Measurements from ENCODE around the gene GOLIM4. TPM values are rescaled to one million over a fixed set of nuclear protein-coding genes. Genes with fewer than 3 reads are reported as not detected.

The GOLIM4 gene, protein sequence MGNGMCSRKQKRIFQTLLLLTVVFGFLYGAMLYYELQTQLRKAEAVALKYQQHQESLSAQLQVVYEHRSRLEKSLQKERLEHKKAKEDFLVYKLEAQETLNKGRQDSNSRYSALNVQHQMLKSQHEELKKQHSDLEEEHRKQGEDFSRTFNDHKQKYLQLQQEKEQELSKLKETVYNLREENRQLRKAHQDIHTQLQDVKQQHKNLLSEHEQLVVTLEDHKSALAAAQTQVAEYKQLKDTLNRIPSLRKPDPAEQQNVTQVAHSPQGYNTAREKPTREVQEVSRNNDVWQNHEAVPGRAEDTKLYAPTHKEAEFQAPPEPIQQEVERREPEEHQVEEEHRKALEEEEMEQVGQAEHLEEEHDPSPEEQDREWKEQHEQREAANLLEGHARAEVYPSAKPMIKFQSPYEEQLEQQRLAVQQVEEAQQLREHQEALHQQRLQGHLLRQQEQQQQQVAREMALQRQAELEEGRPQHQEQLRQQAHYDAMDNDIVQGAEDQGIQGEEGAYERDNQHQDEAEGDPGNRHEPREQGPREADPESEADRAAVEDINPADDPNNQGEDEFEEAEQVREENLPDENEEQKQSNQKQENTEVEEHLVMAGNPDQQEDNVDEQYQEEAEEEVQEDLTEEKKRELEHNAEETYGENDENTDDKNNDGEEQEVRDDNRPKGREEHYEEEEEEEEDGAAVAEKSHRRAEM
- 38.3 and 42.3 TPM in 2 replicates for polyA plus RNA-seq (2012; rRNA removed)
- 43.6 and 44.5 TPM in 2 replicates for polyA plus RNA-seq (2012; cell fraction: cytosol; rRNA removed)
- 15.9 and 22.9 TPM in 2 replicates for polyA plus RNA-seq (2012; cell fraction: nucleus; rRNA removed)

DNA sequence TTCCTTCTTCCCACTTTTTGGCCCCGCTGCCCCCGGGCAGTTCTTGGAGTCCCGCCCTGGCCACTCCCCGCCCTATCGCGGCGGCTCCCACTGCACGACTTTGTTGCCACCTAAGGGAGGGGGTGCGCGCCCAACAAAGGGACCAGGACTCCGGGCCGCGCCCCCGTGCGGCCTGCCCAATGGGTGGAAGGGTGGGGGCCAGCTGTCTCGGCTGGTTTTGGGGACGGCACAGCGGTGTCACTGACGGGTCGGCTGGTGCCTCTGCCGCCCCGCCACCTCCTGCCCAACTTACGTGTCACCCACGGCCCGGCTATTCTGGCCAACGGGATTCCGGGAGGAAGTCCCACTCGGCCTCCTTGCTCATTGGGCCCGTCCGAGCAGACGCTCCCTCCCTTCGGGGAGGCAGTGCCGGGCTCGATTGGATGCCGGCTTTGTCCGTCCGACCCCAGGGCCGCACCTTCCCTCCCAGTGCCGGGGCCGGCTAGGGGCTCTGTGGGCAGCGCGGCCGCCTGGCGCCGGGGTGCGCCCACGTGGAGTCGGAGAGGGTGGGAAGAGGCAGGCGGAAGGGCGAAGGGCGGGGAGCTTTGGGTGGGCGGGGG is at the start of gene GOLIM4:
TSS of gene GOLIM4 (minus strand) at position 314 of the 599 bp plus-strand sequence. CDS start 639 bp downstream, outside the sequence.
- Histone ChIP-seq H3K4me3 (ENCODE audit: low read depth in 2 of 2, low read length in 1 of 2) (peak within 1 kb of the TSS; percentile 88 to 91), H3K9me2 (no peaks in the 10 kb centered on the region), H3K27me3 (ENCODE audit: insufficient read depth) (no peaks in the 10 kb centered on the region), H3K27ac (ENCODE audit: low read depth in 2 of 2, low read length in 1 of 2) (peak within 1 kb of the TSS; percentile 88 to 97), H3K4me2 (peak within 1 kb of the TSS; percentile 82), H3K9me3 (no peaks in the 10 kb centered on the region), H3K79me2 (ENCODE audit: insufficient read depth) (peaks cover 43% of the 10 kb centered on the region), H4K20me1 (ENCODE audit: insufficient read depth) (peaks cover 38% of the 10 kb centered on the region), H2AFZ (ENCODE audit: low read depth) (peak within 1 kb of the TSS; percentile 79), H3K9ac (peak within 1 kb of the TSS; percentile 85), H3K4me1 (ENCODE audit: control insufficient read depth in 1 of 2, insufficient read depth in 2 of 2, low read depth in 1 of 2, low read length in 1 of 2) (peaks cover 14 to 22% of the 10 kb centered on the region in 2 experiments; a peak in 3 of 4 replicates), H3F3A (replicated peaks; ENCODE audit: insufficient read depth) (peaks cover 42% of the 10 kb centered on the region), H3K36me3 (replicated peaks in 1 of 2; ENCODE audit: control insufficient read depth in 1 of 2, insufficient read depth in 2 of 2, low read length in 1 of 2) (no peaks in the 10 kb centered on the region)
- 1% methylated on average over 34 of the region's 52 CpGs for WGBS (ENCODE audit: low lambda C conversion rate)
- CTCF ChIA-PET, result interaction anchor here (0.7 to 4.7 kb wide), 10 partner anchors 16 to 69 kb away, joined by 3 to 32 read pairs (median 6); no protein-coding TSS in a partner anchor
- POLR2A ChIA-PET, result interaction anchor here (0.6 to 1.5 kb wide), 2 partner anchors 15 to 122 kb away, joined by 3 read pairs; no protein-coding TSS in a partner anchor
- peak; percentile 95 for DNase-seq
- TF ChIP-seq CHD2 (IDR thresholded peaks at IDR 0.05; ENCODE audit: low read length, partially characterized antibody), result peak; percentile 61
- no peak for TF ChIP-seq YY1 (IDR thresholded peaks at IDR 0.05; ENCODE audit: low read depth)
- peak; percentile 42; the same call in 1 of the 2 replicates for TF ChIP-seq ELF1 (IDR thresholded peaks at IDR 0.05)
- TF ChIP-seq, protein P1, sequence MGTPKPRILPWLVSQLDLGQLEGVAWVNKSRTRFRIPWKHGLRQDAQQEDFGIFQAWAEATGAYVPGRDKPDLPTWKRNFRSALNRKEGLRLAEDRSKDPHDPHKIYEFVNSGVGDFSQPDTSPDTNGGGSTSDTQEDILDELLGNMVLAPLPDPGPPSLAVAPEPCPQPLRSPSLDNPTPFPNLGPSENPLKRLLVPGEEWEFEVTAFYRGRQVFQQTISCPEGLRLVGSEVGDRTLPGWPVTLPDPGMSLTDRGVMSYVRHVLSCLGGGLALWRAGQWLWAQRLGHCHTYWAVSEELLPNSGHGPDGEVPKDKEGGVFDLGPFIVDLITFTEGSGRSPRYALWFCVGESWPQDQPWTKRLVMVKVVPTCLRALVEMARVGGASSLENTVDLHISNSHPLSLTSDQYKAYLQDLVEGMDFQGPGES (IDR thresholded peaks at IDR 0.05; ENCODE audit: low read depth, low read length), result peak; percentile 57
- TF ChIP-seq JUND (IDR thresholded peaks at IDR 0.05), result no peak
- TF ChIP-seq TAF1 (IDR thresholded peaks at IDR 0.05; ENCODE audit: borderline replicate concordance, low read depth, low read length), result peak; percentile 28; the same call in 1 of the 2 replicates
- no peak for TF ChIP-seq NRF1 (IDR thresholded peaks at IDR 0.05; ENCODE audit: low read depth, low read length)
- TF ChIP-seq, protein P2, sequence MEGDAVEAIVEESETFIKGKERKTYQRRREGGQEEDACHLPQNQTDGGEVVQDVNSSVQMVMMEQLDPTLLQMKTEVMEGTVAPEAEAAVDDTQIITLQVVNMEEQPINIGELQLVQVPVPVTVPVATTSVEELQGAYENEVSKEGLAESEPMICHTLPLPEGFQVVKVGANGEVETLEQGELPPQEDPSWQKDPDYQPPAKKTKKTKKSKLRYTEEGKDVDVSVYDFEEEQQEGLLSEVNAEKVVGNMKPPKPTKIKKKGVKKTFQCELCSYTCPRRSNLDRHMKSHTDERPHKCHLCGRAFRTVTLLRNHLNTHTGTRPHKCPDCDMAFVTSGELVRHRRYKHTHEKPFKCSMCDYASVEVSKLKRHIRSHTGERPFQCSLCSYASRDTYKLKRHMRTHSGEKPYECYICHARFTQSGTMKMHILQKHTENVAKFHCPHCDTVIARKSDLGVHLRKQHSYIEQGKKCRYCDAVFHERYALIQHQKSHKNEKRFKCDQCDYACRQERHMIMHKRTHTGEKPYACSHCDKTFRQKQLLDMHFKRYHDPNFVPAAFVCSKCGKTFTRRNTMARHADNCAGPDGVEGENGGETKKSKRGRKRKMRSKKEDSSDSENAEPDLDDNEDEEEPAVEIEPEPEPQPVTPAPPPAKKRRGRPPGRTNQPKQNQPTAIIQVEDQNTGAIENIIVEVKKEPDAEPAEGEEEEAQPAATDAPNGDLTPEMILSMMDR (IDR thresholded peaks at IDR 0.05), result peak; percentile 20; the same call in 1 of the 2 replicates
- no peak for TF ChIP-seq SMC3 (IDR thresholded peaks at IDR 0.05; ENCODE audit: low read depth, low read length)
- peak; percentile 73 for TF ChIP-seq GABPA (IDR thresholded peaks at IDR 0.05; ENCODE audit: low read depth)
- TF ChIP-seq SIN3A (IDR thresholded peaks at IDR 0.05; ENCODE audit: borderline replicate concordance, low read depth, low read length), result no peak
- TF ChIP-seq, protein P3, sequence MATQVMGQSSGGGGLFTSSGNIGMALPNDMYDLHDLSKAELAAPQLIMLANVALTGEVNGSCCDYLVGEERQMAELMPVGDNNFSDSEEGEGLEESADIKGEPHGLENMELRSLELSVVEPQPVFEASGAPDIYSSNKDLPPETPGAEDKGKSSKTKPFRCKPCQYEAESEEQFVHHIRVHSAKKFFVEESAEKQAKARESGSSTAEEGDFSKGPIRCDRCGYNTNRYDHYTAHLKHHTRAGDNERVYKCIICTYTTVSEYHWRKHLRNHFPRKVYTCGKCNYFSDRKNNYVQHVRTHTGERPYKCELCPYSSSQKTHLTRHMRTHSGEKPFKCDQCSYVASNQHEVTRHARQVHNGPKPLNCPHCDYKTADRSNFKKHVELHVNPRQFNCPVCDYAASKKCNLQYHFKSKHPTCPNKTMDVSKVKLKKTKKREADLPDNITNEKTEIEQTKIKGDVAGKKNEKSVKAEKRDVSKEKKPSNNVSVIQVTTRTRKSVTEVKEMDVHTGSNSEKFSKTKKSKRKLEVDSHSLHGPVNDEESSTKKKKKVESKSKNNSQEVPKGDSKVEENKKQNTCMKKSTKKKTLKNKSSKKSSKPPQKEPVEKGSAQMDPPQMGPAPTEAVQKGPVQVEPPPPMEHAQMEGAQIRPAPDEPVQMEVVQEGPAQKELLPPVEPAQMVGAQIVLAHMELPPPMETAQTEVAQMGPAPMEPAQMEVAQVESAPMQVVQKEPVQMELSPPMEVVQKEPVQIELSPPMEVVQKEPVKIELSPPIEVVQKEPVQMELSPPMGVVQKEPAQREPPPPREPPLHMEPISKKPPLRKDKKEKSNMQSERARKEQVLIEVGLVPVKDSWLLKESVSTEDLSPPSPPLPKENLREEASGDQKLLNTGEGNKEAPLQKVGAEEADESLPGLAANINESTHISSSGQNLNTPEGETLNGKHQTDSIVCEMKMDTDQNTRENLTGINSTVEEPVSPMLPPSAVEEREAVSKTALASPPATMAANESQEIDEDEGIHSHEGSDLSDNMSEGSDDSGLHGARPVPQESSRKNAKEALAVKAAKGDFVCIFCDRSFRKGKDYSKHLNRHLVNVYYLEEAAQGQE (IDR thresholded peaks at IDR 0.05; ENCODE audit: low read depth, low read length), result no peak; the same call in 1 of the 2 replicates
- no peak for TF ChIP-seq FOSL2 (IDR thresholded peaks at IDR 0.05; ENCODE audit: borderline replicate concordance, low read depth)
- TF ChIP-seq, protein P4, sequence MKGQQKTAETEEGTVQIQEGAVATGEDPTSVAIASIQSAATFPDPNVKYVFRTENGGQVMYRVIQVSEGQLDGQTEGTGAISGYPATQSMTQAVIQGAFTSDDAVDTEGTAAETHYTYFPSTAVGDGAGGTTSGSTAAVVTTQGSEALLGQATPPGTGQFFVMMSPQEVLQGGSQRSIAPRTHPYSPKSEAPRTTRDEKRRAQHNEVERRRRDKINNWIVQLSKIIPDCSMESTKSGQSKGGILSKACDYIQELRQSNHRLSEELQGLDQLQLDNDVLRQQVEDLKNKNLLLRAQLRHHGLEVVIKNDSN (IDR thresholded peaks at IDR 0.05; ENCODE audit: borderline replicate concordance, low read depth), result no peak
- TF ChIP-seq, protein P5, sequence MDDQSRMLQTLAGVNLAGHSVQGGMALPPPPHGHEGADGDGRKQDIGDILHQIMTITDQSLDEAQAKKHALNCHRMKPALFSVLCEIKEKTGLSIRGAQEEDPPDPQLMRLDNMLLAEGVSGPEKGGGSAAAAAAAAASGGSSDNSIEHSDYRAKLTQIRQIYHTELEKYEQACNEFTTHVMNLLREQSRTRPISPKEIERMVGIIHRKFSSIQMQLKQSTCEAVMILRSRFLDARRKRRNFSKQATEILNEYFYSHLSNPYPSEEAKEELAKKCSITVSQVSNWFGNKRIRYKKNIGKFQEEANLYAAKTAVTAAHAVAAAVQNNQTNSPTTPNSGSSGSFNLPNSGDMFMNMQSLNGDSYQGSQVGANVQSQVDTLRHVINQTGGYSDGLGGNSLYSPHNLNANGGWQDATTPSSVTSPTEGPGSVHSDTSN (IDR thresholded peaks at IDR 0.05), result peak; percentile 98
- TF ChIP-seq RCOR1 (IDR thresholded peaks at IDR 0.05; ENCODE audit: low read length), result peak; percentile 10; the same call in 1 of the 2 replicates
- TF ChIP-seq, protein P6, sequence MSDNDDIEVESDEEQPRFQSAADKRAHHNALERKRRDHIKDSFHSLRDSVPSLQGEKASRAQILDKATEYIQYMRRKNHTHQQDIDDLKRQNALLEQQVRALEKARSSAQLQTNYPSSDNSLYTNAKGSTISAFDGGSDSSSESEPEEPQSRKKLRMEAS (IDR thresholded peaks at IDR 0.05; ENCODE audit: low read depth), result no peak; the same call in 1 of the 2 replicates
- TF ChIP-seq FOXJ3 (CRISPR knock-in tag; IDR thresholded peaks at IDR 0.05), result no peak
- no peak for TF ChIP-seq TCF12 (IDR thresholded peaks at IDR 0.05)
- TF ChIP-seq EZH2phosphoT487 (IDR thresholded peaks at IDR 0.05; ENCODE audit: borderline replicate concordance, low read depth), result no peak
- 0 out of 2 replicates have a peak, but pooled peaks have one; percentile 21 for TF ChIP-seq NFIC (IDR thresholded peaks at IDR 0.05; ENCODE audit: borderline replicate concordance)
